GM12878 (cell line): Measurements from ENCODE around the gene TECTA. TPM values are rescaled to one million over a fixed set of nuclear protein-coding genes. Genes with fewer than 3 reads are reported as not detected.

Experiments
- ATAC-seq: fragments of 200-7000 bp; cut with Tn5 transposase; 3 replicates; pipeline ENCODE4 v1.9.1; 2020; ENCODE audit warnings: mild to moderate bottlenecking, moderate library complexity
- BruUV-seq: library from RNA; stranded (reverse); fragments of 400-500 nt; replicated peaks from 2 replicates; lab custom pipeline; 2021; lab: Mats Ljungman, UMichigan
- CTCF ChIA-PET: fragments of 300-600 bp; sonication (Branson Sonifier 250); formaldehyde crosslinking; extraction: SDS; loops from one replicate; lab custom pipeline; 2021; ENCODE audit warnings: inconsistent platforms; lab: Yijun Ruan, JAX
- POLR2A ChIA-PET: fragments of 350-600 bp; formaldehyde crosslinking; extraction: SDS; loops from one replicate; lab custom pipeline; 2021; ENCODE audit warnings: inconsistent platforms; lab: Charles Lee
- RAD21 ChIA-PET: fragments of 300-600 bp; sonication (Branson Sonifier 250); formaldehyde crosslinking; loops from one replicate; lab custom pipeline; 2023; ENCODE audit warnings: antibody characterized with exemption; ENCODE audit not compliant: unreplicated experiment; lab: Charles Lee
- SMC1A ChIA-PET: fragments of 300-600 bp; sonication (Branson Sonifier 250); formaldehyde crosslinking; loops from one replicate; lab custom pipeline; 2023; ENCODE audit not compliant: unreplicated experiment, uncharacterized antibody; lab: Charles Lee
- DNase-seq: peaks from one replicate; pipeline ENCODE4 v3.0.0-alpha.2; 2011; ENCODE audit warnings: low read depth, low spot score
- FAIRE-seq: peaks from 3 replicates; lab custom pipeline; 2011; peaks lifted over from hg19 to GRCh38; lab: Jason Lieb, UNC
- H2AFZ ChIP-seq: 2 replicates; pipeline ENCODE4 v1.6.0; 2011; ENCODE audit warnings: low read depth, low read length, control low read depth; ENCODE audit not compliant: control insufficient read depth
- H3K27ac ChIP-seq: 2 replicates; pipeline ENCODE4 v1.5.1; 2011; ENCODE audit warnings: control low read depth; ENCODE audit not compliant: control insufficient read depth, insufficient read depth
- H3K27me3 ChIP-seq, 2 experiments: replicated peaks in 1 of 2; 2 replicates each; pipeline versions ENCODE4 v1.6.0 to v1.6.1; 2011; ENCODE audit warnings: low read length in 1 of 2; ENCODE audit not compliant: control insufficient read depth in 2 of 2, insufficient read depth in 2 of 2
- H3K36me3 ChIP-seq, 2 experiments: 2 replicates each; pipeline ENCODE4 v1.5.1; 2011; ENCODE audit warnings: low read length in 1 of 2; ENCODE audit not compliant: control insufficient read depth in 2 of 2, insufficient read depth in 2 of 2
- H3K4me1 ChIP-seq: 2 replicates; pipeline ENCODE4 v1.6.1; 2011; ENCODE audit warnings: mild to moderate bottlenecking, low read length, moderate library complexity, mixed read lengths; ENCODE audit not compliant: control insufficient read depth, insufficient read depth
- H3K4me2 ChIP-seq: 2 replicates; pipeline ENCODE4 v1.6.0; 2011; ENCODE audit warnings: control low read depth; ENCODE audit not compliant: control insufficient read depth, insufficient read depth
- H3K4me3 ChIP-seq: fragments of 200-600 bp; sonication (generic); 2 replicates; pipeline ENCODE4 v1.5.1; 2016
- H3K79me2 ChIP-seq: 2 replicates; pipeline ENCODE4 v1.6.0; 2011; ENCODE audit warnings: low read length; ENCODE audit not compliant: control insufficient read depth, insufficient read depth
- H3K9ac ChIP-seq: 2 replicates; pipeline ENCODE4 v1.8.0; 2011; ENCODE audit warnings: low read length, control low read depth, mixed read lengths; ENCODE audit not compliant: control insufficient read depth, insufficient read depth
- H3K9me3 ChIP-seq: replicated peaks from 3 replicates; pipeline ENCODE4 v1.5.1; 2011; ENCODE audit warnings: mild to moderate bottlenecking, low read length; ENCODE audit not compliant: control insufficient read depth, insufficient read depth
- H4K20me1 ChIP-seq: 2 replicates; pipeline ENCODE4 v1.6.0; 2011; ENCODE audit not compliant: control insufficient read depth, insufficient read depth
- ATF2 ChIP-seq: IDR thresholded peaks from 2 replicates; pipeline ENCODE4 v1.6.1; 2012; ENCODE audit warnings: low read length, inconsistent platforms
- EZH2 ChIP-seq: IDR thresholded peaks from 2 replicates; pipeline ENCODE4 v1.6.1; 2012; ENCODE audit warnings: low read depth, mild to moderate bottlenecking, control low read depth, inconsistent platforms, low read length, borderline replicate concordance; ENCODE audit not compliant: control insufficient read depth
- GATAD2B ChIP-seq: fragments of 450-650 bp; conservative IDR thresholded peaks from 2 replicates; pipeline ENCODE4 v1.6.1; 2017; ENCODE audit warnings: low read depth, mild to moderate bottlenecking, moderate library complexity
- IKZF2 ChIP-seq, 2 experiments: fragments of 450-650 bp; IDR thresholded peaks; 2 replicates each; pipeline ENCODE4 v1.6.1; 2017; ENCODE audit warnings: mild to moderate bottlenecking in 2 of 2, moderate library complexity in 2 of 2
- MEF2B ChIP-seq: fragments of 450-650 bp; IDR thresholded peaks from 2 replicates; pipeline ENCODE4 v1.6.1; 2018; ENCODE audit warnings: mild to moderate bottlenecking, moderate library complexity; ENCODE audit not compliant: partially characterized antibody, poor library complexity, severe bottlenecking
- MTA2 ChIP-seq: fragments of 450-650 bp; IDR thresholded peaks from 2 replicates; pipeline ENCODE4 v1.6.1; 2016; ENCODE audit warnings: low read depth, mild to moderate bottlenecking, moderate library complexity
- MYC ChIP-seq: IDR thresholded peaks from 2 replicates; pipeline ENCODE4 v1.6.1; 2011; ENCODE audit warnings: mild to moderate bottlenecking, low read length, moderate library complexity, inconsistent platforms; ENCODE audit not compliant: insufficient read depth, insufficient replicate concordance, insufficient read length, severe bottlenecking
- RB1 ChIP-seq: fragments of 450-650 bp; formaldehyde crosslinking; IDR thresholded peaks from 2 replicates; pipeline ENCODE4 v1.6.1; 2017; ENCODE audit warnings: mild to moderate bottlenecking, borderline replicate concordance
- REST ChIP-seq: IDR thresholded peaks from 2 replicates; pipeline ENCODE4 v1.6.1; 2012; ENCODE audit warnings: mild to moderate bottlenecking, low read depth, low read length
- RFX5 ChIP-seq: IDR thresholded peaks from 2 replicates; pipeline ENCODE4 v1.6.1; 2011; ENCODE audit warnings: low read depth, low read length, improper control_type of control experiment
- SIX5 ChIP-seq: IDR thresholded peaks from 2 replicates; pipeline ENCODE4 v1.6.1; 2011; ENCODE audit warnings: mild to moderate bottlenecking, low read depth, low read length, moderate library complexity; ENCODE audit not compliant: severe bottlenecking
- SMARCA5 ChIP-seq: fragments of 450-650 bp; IDR thresholded peaks from 2 replicates; pipeline ENCODE4 v1.6.1; 2017; ENCODE audit warnings: mild to moderate bottlenecking
- STAT3 ChIP-seq: IDR thresholded peaks from 2 replicates; pipeline ENCODE4 v1.6.1; 2011; ENCODE audit warnings: low read depth, low read length, improper control_type of control experiment
- TCF3 ChIP-seq: IDR thresholded peaks from 2 replicates; pipeline ENCODE4 v1.6.1; 2012; ENCODE audit warnings: low read depth, mild to moderate bottlenecking, low read length, borderline replicate concordance; ENCODE audit not compliant: insufficient read depth
- YBX1 ChIP-seq: fragments of 450-650 bp; IDR thresholded peaks from 2 replicates; pipeline ENCODE4 v1.6.1; 2016; ENCODE audit warnings: antibody characterized with exemption
- in situ Hi-C: fragments of 300-500 bp; cut with MboI; formaldehyde crosslinking; loops from 9 replicates; pipeline ENCODE4 v1.14.3; 2018; ENCODE audit warnings: mixed read lengths
- intact Hi-C: fragments of 100-400 bp; cut with micrococcal nuclease; formaldehyde crosslinking; loops from one replicate; pipeline ENCODE4 v1.14.2; 2022; ENCODE audit not compliant: unreplicated experiment
- polyA plus RNA-seq, 11 experiments: library from polyadenylated mRNA; depleted of rRNA in 4 of 11; unstranded in 6 of 11; stranded (reverse) in 5 of 11; fragments of >200 nt; fragmentation: Nextera tagmentation in 4 of 11; fragmentation: Illumina TruSeq in 1 of 11; extraction: Ambion mirVana in 4 of 11; extraction: Trizol in 1 of 11; gene quantifications; 1 replicate in 1 of 11; 2 replicates in 10 of 11; pipeline versions ENCODE4 v1.2.1 to v1.2.3, GENCODE V29; 2011 to 2016; ENCODE audit warnings: inconsistent platforms in 2 of 11, missing spikeins in 2 of 11, low read depth in 1 of 11
- total RNA-seq, 4 experiments: library from RNA; depleted of rRNA in 3 of 4; stranded (reverse); fragments of >200 nt in 3 of 4; fragmentation: Illumina TruSeq in 1 of 4; extraction: Trizol in 1 of 4; gene quantifications; 2 replicates each; pipeline versions ENCODE4 v1.2.1 to v1.2.3, GENCODE V29; 2013 to 2021

TECTA gene
- total and polyA plus RNA-seq, 10 of the 15 experiments (the other 5 are each of a cell fraction or from before 2014, with no cell fraction given): under 0.01 to 0.14 (median 0.05) TPM; not detected in 1

- no peak for TF ChIP-seq MEF2B
- TF ChIP-seq SIX5: no peak
- no peak for TF ChIP-seq RB1
- TF ChIP-seq YBX1: no peak
- no peak for TF ChIP-seq TCF3
- no peak for TF ChIP-seq GATAD2B
These were observed 112.4 kb downstream of the TECTA start (continued) for GRCh38 chr11:121213362-121213893.

- Histone ChIP-seq H3K4me2 (no peak overlapping the region), H3K36me3 (no peaks in the 10 kb centered on the region), H3K4me3 (no peak overlapping the region), H3K4me1 (no peaks in the 10 kb centered on the region; the same call in 1 of the 2 replicates), H4K20me1 (no peaks in the 10 kb centered on the region; the same call in 1 of the 2 replicates), H3K27ac (no peak overlapping the region), H3K9ac (no peak overlapping the region), H3K79me2 (no peaks in the 10 kb centered on the region), H2AFZ (no peak overlapping the region), H3K9me3 (no peaks in the 10 kb centered on the region; the same call in 2 of the 3 replicates), H3K27me3 (peaks cover 0 to 3% of the 10 kb centered on the region in 2 experiments; a peak in 1 of 4 replicates)
- TF ChIP-seq STAT3: no peak
- TF ChIP-seq MYC: no peak
- TF ChIP-seq SMARCA5: no peak
- TF ChIP-seq IKZF2 (IDR thresholded peaks at IDR 0.05): no peak
- no peak for TF ChIP-seq REST
- no peak for TF ChIP-seq EZH2
- no peak for TF ChIP-seq ATF2
- no peak for TF ChIP-seq YBX1
- TF ChIP-seq MTA2: no peak
- TF ChIP-seq RFX5: no peak
- ChIA-PET SMC1A (no interaction called here), CTCF (no interaction called here), POLR2A (no interaction called here), RAD21 (no interaction called here)
- DNase-seq (no peak), FAIRE-seq (no peak), ATAC-seq (no peak)
- BruUV-seq: no TSS peak
- intact Hi-C loops: no loop called here
- in situ Hi-C loops: no loop called here
These were observed 113.8 kb downstream of the TECTA start for GRCh38 chr11:121214861-121215260.
